SK-N-SH (cell line): ENCODE results near the gene KRT32.

ENCODE experiments used
- CHD2 ChIP-seq: fragments of 150-350 bp; IDR thresholded peaks from 2 replicates; pipeline ENCODE4 v1.6.1; 2018; ENCODE audit warnings: low read length; ENCODE audit not compliant: partially characterized antibody
- EP300 ChIP-seq, 2 experiments: IDR thresholded peaks; 2 replicates each; pipeline versions ENCODE4 v1.4.0 to v1.6.1; 2012; ENCODE audit warnings: borderline replicate concordance in 1 of 2, low read depth in 1 of 2, low read length in 1 of 2
- NRF1 ChIP-seq: IDR thresholded peaks from 2 replicates; pipeline ENCODE4 v1.6.1; 2012; ENCODE audit warnings: low read depth, mild to moderate bottlenecking, low read length
- POLR2AphosphoS5 ChIP-seq: IDR thresholded peaks from 2 replicates; pipeline ENCODE4 v1.6.1; 2012; ENCODE audit warnings: low read depth, low read length
- RCOR1 ChIP-seq: fragments of 150-350 bp; IDR thresholded peaks from 2 replicates; pipeline ENCODE4 v1.6.1; 2017; ENCODE audit warnings: antibody characterized with exemption, low read length
- TF ChIP-seq, protein P1 (sequence below): fragments of 200-600 bp; sonication (generic); IDR thresholded peaks from 2 replicates; pipeline ENCODE4 v1.6.1; 2017; ENCODE audit warnings: antibody characterized with exemption, mild to moderate bottlenecking, moderate library complexity
- TF ChIP-seq, protein P2 (sequence below): fragments of 150-350 bp; IDR thresholded peaks from 2 replicates; pipeline ENCODE4 v1.6.1; 2016; ENCODE audit warnings: mild to moderate bottlenecking, low read depth, low read length
- TF ChIP-seq, protein P3 (sequence below): IDR thresholded peaks from 2 replicates; pipeline ENCODE4 v1.4.0; 2012; ENCODE audit warnings: low read depth

DNA sequence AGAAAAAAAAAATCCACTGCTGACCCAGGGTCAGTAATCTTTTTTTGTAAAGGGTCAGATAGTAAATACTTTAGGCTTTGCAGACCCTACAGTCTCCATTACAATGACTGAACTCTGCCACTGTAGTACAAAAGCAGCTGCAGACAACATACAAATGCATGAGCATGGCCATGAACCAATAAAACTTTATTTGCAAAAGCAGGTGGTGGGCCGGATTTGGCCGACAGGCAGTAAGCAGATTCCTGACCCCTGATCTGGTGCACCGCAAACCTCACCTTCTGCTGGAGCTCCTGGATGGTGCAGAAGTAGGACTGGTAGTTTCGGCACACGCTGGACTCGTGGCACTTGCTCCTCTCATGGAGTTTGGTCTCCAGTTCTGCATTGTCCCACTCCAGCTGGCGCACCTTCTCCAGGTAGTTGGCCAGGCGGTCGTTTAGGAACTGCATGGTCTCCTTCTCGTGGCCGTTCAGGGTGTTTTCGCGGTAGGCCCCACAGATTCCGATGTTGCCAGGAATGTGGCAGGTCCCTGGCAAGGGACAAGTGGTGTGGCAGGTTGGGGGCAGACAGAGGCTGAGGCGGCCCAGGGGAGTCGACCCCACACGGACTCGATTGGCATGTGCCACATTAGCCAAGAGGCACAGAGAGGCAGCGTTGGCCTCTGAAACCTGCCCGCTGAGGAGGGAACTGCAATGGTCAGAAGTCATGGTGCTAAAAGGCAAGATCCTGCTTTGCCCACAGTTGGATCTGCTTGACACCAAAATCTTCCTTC is 55.9 kb downstream of the KRT32 start:
- TF ChIP-seq POLR2AphosphoS5 = no peak
- no peak for TF ChIP-seq RCOR1
- TF ChIP-seq, protein P1, sequence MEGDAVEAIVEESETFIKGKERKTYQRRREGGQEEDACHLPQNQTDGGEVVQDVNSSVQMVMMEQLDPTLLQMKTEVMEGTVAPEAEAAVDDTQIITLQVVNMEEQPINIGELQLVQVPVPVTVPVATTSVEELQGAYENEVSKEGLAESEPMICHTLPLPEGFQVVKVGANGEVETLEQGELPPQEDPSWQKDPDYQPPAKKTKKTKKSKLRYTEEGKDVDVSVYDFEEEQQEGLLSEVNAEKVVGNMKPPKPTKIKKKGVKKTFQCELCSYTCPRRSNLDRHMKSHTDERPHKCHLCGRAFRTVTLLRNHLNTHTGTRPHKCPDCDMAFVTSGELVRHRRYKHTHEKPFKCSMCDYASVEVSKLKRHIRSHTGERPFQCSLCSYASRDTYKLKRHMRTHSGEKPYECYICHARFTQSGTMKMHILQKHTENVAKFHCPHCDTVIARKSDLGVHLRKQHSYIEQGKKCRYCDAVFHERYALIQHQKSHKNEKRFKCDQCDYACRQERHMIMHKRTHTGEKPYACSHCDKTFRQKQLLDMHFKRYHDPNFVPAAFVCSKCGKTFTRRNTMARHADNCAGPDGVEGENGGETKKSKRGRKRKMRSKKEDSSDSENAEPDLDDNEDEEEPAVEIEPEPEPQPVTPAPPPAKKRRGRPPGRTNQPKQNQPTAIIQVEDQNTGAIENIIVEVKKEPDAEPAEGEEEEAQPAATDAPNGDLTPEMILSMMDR = no peak
- no peak for TF ChIP-seq NRF1
- TF ChIP-seq EP300 (IDR thresholded peaks at IDR 0.05; ENCODE audit: borderline replicate concordance in 1 of 2, low read depth in 1 of 2, low read length in 1 of 2) = no peak
- TF ChIP-seq, protein P2, sequence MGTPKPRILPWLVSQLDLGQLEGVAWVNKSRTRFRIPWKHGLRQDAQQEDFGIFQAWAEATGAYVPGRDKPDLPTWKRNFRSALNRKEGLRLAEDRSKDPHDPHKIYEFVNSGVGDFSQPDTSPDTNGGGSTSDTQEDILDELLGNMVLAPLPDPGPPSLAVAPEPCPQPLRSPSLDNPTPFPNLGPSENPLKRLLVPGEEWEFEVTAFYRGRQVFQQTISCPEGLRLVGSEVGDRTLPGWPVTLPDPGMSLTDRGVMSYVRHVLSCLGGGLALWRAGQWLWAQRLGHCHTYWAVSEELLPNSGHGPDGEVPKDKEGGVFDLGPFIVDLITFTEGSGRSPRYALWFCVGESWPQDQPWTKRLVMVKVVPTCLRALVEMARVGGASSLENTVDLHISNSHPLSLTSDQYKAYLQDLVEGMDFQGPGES = no peak
- TF ChIP-seq, protein P3, sequence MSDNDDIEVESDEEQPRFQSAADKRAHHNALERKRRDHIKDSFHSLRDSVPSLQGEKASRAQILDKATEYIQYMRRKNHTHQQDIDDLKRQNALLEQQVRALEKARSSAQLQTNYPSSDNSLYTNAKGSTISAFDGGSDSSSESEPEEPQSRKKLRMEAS = no peak
- TF ChIP-seq CHD2 = no peak
